ENCODE measurements around the gene SLC10A7.

- no peak for TF ChIP-seq POLR2A (IDR thresholded peaks at IDR 0.05)
- TF ChIP-seq, protein P1, sequence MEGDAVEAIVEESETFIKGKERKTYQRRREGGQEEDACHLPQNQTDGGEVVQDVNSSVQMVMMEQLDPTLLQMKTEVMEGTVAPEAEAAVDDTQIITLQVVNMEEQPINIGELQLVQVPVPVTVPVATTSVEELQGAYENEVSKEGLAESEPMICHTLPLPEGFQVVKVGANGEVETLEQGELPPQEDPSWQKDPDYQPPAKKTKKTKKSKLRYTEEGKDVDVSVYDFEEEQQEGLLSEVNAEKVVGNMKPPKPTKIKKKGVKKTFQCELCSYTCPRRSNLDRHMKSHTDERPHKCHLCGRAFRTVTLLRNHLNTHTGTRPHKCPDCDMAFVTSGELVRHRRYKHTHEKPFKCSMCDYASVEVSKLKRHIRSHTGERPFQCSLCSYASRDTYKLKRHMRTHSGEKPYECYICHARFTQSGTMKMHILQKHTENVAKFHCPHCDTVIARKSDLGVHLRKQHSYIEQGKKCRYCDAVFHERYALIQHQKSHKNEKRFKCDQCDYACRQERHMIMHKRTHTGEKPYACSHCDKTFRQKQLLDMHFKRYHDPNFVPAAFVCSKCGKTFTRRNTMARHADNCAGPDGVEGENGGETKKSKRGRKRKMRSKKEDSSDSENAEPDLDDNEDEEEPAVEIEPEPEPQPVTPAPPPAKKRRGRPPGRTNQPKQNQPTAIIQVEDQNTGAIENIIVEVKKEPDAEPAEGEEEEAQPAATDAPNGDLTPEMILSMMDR (IDR thresholded peaks at IDR 0.05): no peak
Observed at GRCh38 chr4:146273204-146273901, 248.4 kb downstream of the SLC10A7 start.

Data from adrenal gland (tissue), 5 donors.